B cell (primary cell): ENCODE results near the gene ZFP64.

Experiments
- EZH2 ChIP-seq: IDR thresholded peaks from 2 replicates; pipeline ENCODE4 v1.6.1; 2012; ENCODE audit warnings: borderline replicate concordance, low read depth, mild to moderate bottlenecking, moderate library complexity, low read length; ENCODE audit not compliant: insufficient read depth, poor library complexity, severe bottlenecking
- TF ChIP-seq, protein P1 (sequence below): fragments of 200-600 bp; IDR thresholded peaks from one replicate; pipeline ENCODE4 v1.8.0; 2022; ENCODE audit warnings: antibody characterized with exemption, mild to moderate bottlenecking

- TF ChIP-seq, protein P1, sequence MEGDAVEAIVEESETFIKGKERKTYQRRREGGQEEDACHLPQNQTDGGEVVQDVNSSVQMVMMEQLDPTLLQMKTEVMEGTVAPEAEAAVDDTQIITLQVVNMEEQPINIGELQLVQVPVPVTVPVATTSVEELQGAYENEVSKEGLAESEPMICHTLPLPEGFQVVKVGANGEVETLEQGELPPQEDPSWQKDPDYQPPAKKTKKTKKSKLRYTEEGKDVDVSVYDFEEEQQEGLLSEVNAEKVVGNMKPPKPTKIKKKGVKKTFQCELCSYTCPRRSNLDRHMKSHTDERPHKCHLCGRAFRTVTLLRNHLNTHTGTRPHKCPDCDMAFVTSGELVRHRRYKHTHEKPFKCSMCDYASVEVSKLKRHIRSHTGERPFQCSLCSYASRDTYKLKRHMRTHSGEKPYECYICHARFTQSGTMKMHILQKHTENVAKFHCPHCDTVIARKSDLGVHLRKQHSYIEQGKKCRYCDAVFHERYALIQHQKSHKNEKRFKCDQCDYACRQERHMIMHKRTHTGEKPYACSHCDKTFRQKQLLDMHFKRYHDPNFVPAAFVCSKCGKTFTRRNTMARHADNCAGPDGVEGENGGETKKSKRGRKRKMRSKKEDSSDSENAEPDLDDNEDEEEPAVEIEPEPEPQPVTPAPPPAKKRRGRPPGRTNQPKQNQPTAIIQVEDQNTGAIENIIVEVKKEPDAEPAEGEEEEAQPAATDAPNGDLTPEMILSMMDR: no peak
- TF ChIP-seq EZH2: no peak
Observed at GRCh38 chr20:52168116-52168515, 23.5 kb downstream of the ZFP64 start.
